ENCODE data around the gene CLDN16. TPM values are rescaled to one million over a fixed set of nuclear protein-coding genes. Genes with fewer than 3 reads are reported as not detected.

The CLDN16 gene
- total and polyA plus RNA-seq, 4 donors = 0.39 to 0.90 (median 0.45) TPM

DNA sequence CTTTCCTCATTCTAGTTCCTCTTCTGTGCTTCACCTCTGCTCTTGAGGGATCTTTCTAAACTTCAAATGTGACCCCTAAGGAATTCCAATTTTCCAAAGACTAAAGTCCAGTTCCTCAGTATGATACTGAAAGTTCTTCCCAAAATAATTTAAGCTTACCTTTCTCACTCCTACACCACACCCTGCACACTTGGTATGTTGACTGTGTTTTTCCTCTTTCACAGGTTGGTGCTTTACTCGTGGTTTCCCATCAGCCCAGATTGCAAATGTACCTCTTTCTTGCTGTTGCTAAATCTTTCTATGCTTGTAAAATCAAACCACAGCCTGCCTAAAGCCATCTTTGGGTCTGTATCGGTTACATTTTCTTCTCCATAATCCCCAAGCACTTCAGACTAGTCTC lies 30.5 kb upstream of the CLDN16 start:
- Histone ChIP-seq H3K27me3 (ENCODE audit: control insufficient read depth, insufficient read depth, low read length) (no peaks in the 10 kb centered on the region), H3K27ac (ENCODE audit: low read depth, low read length) (no peak overlapping the region), H3K36me3 (ENCODE audit: control insufficient read depth, insufficient read depth, low read length) (no peaks in the 10 kb centered on the region), H3K4me3 (ENCODE audit: low read depth, low read length) (no peak overlapping the region), H3K9me3 (ENCODE audit: control insufficient read depth, insufficient read depth, low read length) (no peaks in the 10 kb centered on the region), H3K4me1 (ENCODE audit: control insufficient read depth, insufficient read depth, low read length) (no peaks in the 10 kb centered on the region)
- 93% methylated on average over 1 of the region's 2 CpGs for WGBS (ENCODE audit: insufficient coverage)
- no peak for DNase-seq (ENCODE audit: low read depth in 4 of 6, low spot score in 6 of 6)

DNA sequence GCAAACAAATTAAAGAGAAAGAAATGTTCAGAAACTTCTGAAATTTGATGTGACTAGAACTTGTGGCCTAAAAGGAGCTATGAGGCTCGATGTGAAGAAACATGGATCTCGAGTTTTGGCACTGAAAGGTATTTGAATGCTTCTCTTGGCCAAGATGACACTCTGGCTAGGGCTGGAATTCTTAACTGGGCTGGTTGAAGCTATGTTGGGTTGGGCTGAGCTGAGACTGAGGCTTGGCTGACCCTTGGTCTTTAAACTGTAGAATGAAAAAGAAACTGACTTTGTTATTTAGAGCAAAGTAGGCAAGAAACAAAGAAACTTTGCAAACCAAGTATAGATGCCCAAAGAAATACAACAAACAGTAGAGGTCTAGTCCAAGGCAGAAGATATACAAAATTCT lies 28.1 kb upstream of the CLDN16 start:
- H3K27me3 ChIP-seq (ENCODE audit: control insufficient read depth, insufficient read depth, low read length) = no peaks in the 10 kb centered on the region
- DNase-seq (ENCODE audit: low read depth in 4 of 6, low spot score in 6 of 6) = no peak

DNA sequence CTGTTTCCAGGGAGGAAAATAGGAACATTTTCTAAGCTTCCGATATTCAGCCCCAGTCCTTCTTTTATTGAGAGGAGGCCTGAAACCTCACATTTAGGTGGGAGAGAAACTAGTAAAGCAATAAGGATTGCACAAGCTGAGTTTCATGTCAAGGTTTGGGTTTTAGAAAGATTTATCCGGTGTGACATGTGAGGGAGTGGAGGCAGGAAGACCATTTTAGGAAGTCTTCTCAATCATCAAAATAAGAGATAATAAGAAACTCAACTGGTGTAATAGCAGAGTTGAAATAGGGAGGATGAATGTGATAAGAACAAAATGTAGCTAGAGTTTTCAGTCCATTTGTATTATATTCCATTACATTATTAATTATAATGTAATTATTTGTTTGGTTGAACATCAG lies 27.7 kb upstream of the CLDN16 start:
- Histone ChIP-seq H3K9me3 (ENCODE audit: control insufficient read depth, insufficient read depth, low read length) (no peaks in the 10 kb centered on the region), H3K27ac (ENCODE audit: low read depth, low read length) (no peak overlapping the region)
- WGBS (ENCODE audit: insufficient coverage) = no CpG with 5 or more reads among the region's 2 CpGs

More for the DNA sequence above, 28.1 kb upstream of the CLDN16 start:
- H3K9me3 ChIP-seq (ENCODE audit: control insufficient read depth, insufficient read depth, low read length) = no peaks in the 10 kb centered on the region
- no peaks in the 10 kb centered on the region for H3K36me3 ChIP-seq (ENCODE audit: control insufficient read depth, insufficient read depth, low read length)
- no peak overlapping the region for H3K4me3 ChIP-seq (ENCODE audit: low read depth, low read length)
- WGBS (ENCODE audit: insufficient coverage) = 97% methylated on average over 2 of the region's 2 CpGs
- no peaks in the 10 kb centered on the region for H3K4me1 ChIP-seq (ENCODE audit: control insufficient read depth, insufficient read depth, low read length)
- no peak overlapping the region for H3K27ac ChIP-seq (ENCODE audit: low read depth, low read length)

DNA sequence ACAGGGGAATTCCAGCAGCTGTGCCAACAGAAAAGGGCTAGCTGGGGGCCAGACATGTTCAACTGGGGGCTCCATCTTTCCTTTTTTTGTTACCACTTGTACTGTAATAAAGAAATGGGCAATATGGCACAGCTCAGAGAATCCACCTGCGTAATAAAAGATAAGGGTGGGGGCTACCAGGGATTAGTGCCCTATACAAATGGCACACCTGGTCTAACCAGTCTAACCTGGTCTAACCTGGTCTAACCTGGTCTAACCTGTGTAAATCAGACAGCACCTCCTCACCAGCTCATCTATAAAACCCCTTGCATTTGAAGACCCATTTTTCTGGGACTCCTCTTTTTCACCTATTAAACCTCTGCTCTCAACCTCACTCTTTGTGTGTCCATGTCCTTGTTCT lies 26.2 kb upstream of the CLDN16 start:
- Histone ChIP-seq H3K36me3 (ENCODE audit: control insufficient read depth, insufficient read depth, low read length) (no peaks in the 10 kb centered on the region), H3K4me1 (ENCODE audit: control insufficient read depth, insufficient read depth, low read length) (no peaks in the 10 kb centered on the region), H3K27ac (ENCODE audit: low read depth, low read length) (no peak overlapping the region), H3K27me3 (ENCODE audit: control insufficient read depth, insufficient read depth, low read length) (no peaks in the 10 kb centered on the region), H3K4me3 (ENCODE audit: low read depth, low read length) (no peak overlapping the region), H3K9me3 (ENCODE audit: control insufficient read depth, insufficient read depth, low read length) (no peaks in the 10 kb centered on the region)
- no peak for DNase-seq (ENCODE audit: low read depth in 4 of 6, low spot score in 6 of 6)
- 100% methylated on average over 1 of the region's 1 CpG for WGBS (ENCODE audit: insufficient coverage)

More for the DNA sequence above, 27.7 kb upstream of the CLDN16 start:
- Histone ChIP-seq H3K27me3 (ENCODE audit: control insufficient read depth, insufficient read depth, low read length) (no peaks in the 10 kb centered on the region), H3K36me3 (ENCODE audit: control insufficient read depth, insufficient read depth, low read length) (no peaks in the 10 kb centered on the region), H3K4me3 (ENCODE audit: low read depth, low read length) (no peak overlapping the region), H3K4me1 (ENCODE audit: control insufficient read depth, insufficient read depth, low read length) (no peaks in the 10 kb centered on the region)
- DNase-seq (ENCODE audit: low read depth in 4 of 6, low spot score in 6 of 6) = no peak

DNA sequence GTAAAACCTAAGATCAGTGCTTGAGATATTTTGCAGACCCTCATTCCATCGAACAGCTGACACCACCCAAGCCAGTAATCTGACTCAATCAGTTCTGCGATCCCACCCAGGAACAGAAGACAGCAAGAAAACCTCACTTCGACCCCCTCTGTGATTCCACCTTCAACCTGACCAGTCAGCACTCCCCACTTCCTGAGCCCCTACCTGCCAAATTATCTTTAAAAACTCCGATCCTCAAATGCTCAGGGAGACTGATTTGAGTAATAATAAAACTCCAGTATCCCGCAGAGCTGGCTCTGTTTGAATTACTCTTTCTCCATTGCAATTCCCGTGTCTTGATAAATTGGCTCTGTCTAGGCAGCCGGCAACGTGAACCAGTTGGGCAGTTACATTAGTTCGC lies 25.7 kb upstream of the CLDN16 start:
- peak in 1 of 6 donors; percentile 31 for DNase-seq (ENCODE audit: low read depth in 4 of 6, low spot score in 6 of 6)
- WGBS (ENCODE audit: insufficient coverage) = 70% methylated on average over 5 of the region's 9 CpGs
- H3K4me1 ChIP-seq (ENCODE audit: control insufficient read depth, insufficient read depth, low read length) = no peaks in the 10 kb centered on the region
- no peaks in the 10 kb centered on the region for H3K27me3 ChIP-seq (ENCODE audit: control insufficient read depth, insufficient read depth, low read length)
- no peaks in the 10 kb centered on the region for H3K9me3 ChIP-seq (ENCODE audit: control insufficient read depth, insufficient read depth, low read length)
- no peaks in the 10 kb centered on the region for H3K36me3 ChIP-seq (ENCODE audit: control insufficient read depth, insufficient read depth, low read length)
- H3K27ac ChIP-seq (ENCODE audit: low read depth, low read length) = no peak overlapping the region
- H3K4me3 ChIP-seq (ENCODE audit: low read depth, low read length) = no peak overlapping the region

DNA sequence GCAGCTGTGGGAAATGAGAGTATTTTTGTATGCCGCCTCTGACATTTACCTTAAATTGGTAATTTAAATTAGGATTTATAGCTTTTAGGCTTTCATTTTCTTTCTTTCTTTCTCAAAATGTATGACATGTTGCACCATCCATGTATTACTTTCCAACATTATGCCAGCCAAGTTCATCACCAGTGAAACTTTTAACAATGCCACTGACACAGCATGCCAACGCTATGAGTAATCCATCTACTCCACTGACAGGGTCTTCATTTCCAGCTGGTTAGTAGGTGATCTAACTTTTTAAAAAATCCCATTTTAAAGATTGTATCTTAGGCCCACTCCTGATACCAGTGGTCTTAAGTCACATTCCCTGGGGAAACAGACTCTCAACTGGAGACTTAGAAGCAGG lies 21.8 kb upstream of the CLDN16 start:
- H3K4me3 ChIP-seq (ENCODE audit: low read depth, low read length) = no peak overlapping the region
- no peaks in the 10 kb centered on the region for H3K36me3 ChIP-seq (ENCODE audit: control insufficient read depth, insufficient read depth, low read length)
- no peak for DNase-seq (ENCODE audit: low read depth in 4 of 6, low spot score in 6 of 6)
- H3K27me3 ChIP-seq (ENCODE audit: control insufficient read depth, insufficient read depth, low read length) = no peaks in the 10 kb centered on the region
- H3K9me3 ChIP-seq (ENCODE audit: control insufficient read depth, insufficient read depth, low read length) = no peaks in the 10 kb centered on the region
- H3K27ac ChIP-seq (ENCODE audit: low read depth, low read length) = no peak overlapping the region
- no peaks in the 10 kb centered on the region for H3K4me1 ChIP-seq (ENCODE audit: control insufficient read depth, insufficient read depth, low read length)
- no CpG with 5 or more reads among the region's 2 CpGs for WGBS (ENCODE audit: insufficient coverage)

DNA sequence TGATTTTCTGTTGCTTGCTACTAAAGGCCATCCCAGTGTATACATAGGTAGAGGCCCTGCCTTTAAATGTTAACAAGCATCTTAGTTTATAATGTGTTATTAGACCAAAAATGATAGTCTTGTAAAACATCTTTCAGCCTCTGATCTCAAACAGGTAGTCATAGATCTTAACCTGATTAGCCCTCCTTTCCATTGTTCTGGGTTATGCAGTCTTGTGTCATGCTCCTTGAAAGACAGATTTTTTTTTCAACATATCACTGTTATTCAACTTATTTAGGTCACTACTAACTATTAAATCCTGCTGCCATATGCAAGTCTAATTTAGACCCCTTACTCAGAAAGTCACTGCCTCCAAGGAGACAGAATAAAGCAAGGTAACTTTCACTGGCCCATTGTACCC lies 19.1 kb upstream of the CLDN16 start:
- Histone ChIP-seq H3K9me3 (ENCODE audit: control insufficient read depth, insufficient read depth, low read length) (no peaks in the 10 kb centered on the region), H3K4me1 (ENCODE audit: control insufficient read depth, insufficient read depth, low read length) (no peaks in the 10 kb centered on the region), H3K27ac (ENCODE audit: low read depth, low read length) (no peak overlapping the region), H3K27me3 (ENCODE audit: control insufficient read depth, insufficient read depth, low read length) (no peaks in the 10 kb centered on the region), H3K36me3 (ENCODE audit: control insufficient read depth, insufficient read depth, low read length) (no peaks in the 10 kb centered on the region), H3K4me3 (ENCODE audit: low read depth, low read length) (no peak overlapping the region)
- DNase-seq (ENCODE audit: low read depth in 4 of 6, low spot score in 6 of 6) = no peak

DNA sequence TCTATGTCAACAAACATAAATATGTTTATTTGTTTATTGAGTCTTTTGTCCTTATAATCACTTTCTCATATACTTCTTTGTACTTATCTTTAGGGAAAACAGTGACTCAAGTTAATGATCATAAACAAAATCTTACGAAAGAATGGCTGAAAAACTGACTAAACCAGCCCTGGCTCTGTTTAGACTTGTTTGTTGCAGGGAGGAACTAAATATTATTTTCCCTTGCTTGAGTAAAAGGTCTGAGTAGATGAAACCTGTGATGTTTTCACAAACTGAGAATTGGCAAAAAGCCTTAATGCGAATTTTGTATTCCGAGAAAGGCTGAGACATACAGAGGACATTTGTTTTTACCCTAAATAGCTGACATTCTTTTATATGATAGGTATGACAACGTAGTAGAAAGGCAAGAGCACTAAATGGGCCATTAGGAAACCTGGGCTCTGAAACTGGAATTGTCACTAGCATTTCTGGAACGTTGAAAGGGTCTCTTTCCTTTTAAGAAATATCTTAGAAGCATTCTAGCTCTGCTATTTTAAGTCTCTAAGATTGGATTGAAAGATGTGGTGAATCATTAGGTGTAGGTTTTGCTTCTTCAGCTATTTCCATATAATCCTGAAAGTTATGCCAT lies 18.2 kb upstream of the CLDN16 start:
- WGBS (ENCODE audit: insufficient coverage) = no CpG with 5 or more reads among the region's 5 CpGs

DNA sequence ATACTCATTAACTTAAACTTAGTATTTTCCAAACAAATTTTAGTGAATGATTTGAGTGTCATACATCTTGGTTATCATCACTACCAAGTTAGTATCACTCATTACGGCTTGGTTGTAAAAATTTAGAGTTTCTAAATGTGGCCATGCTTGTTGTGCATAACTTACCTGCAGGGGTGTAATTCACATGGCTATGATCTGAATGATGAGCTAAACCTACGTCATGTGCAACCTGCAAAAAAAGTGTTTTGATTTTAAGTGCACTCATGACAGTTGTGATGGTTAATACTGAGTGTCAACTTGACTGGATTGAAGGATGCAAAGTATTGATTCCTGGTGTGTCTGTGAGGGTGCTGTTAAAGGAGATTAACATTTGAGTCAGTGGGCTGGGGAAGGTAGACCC lies 17.6 kb upstream of the CLDN16 start:
- Histone ChIP-seq H3K9me3 (ENCODE audit: control insufficient read depth, insufficient read depth, low read length) (no peaks in the 10 kb centered on the region), H3K4me1 (ENCODE audit: control insufficient read depth, insufficient read depth, low read length) (no peaks in the 10 kb centered on the region), H3K36me3 (ENCODE audit: control insufficient read depth, insufficient read depth, low read length) (no peaks in the 10 kb centered on the region), H3K4me3 (ENCODE audit: low read depth, low read length) (no peak overlapping the region), H3K27me3 (ENCODE audit: control insufficient read depth, insufficient read depth, low read length) (no peaks in the 10 kb centered on the region), H3K27ac (ENCODE audit: low read depth, low read length) (no peak overlapping the region)
- WGBS (ENCODE audit: insufficient coverage) = 91% methylated on average over 1 of the region's 2 CpGs
- no peak for DNase-seq (ENCODE audit: low read depth in 4 of 6, low spot score in 6 of 6)

More for the DNA sequence above, 18.2 kb upstream of the CLDN16 start:
- no peak for DNase-seq (ENCODE audit: low read depth in 4 of 6, low spot score in 6 of 6)
- H3K27ac ChIP-seq (ENCODE audit: low read depth, low read length) = no peak overlapping the region
- no peaks in the 10 kb centered on the region for H3K36me3 ChIP-seq (ENCODE audit: control insufficient read depth, insufficient read depth, low read length)
- H3K9me3 ChIP-seq (ENCODE audit: control insufficient read depth, insufficient read depth, low read length) = no peaks in the 10 kb centered on the region
- H3K4me1 ChIP-seq (ENCODE audit: control insufficient read depth, insufficient read depth, low read length) = no peaks in the 10 kb centered on the region
- H3K4me3 ChIP-seq (ENCODE audit: low read depth, low read length) = no peak overlapping the region
- H3K27me3 ChIP-seq (ENCODE audit: control insufficient read depth, insufficient read depth, low read length) = no peaks in the 10 kb centered on the region

DNA sequence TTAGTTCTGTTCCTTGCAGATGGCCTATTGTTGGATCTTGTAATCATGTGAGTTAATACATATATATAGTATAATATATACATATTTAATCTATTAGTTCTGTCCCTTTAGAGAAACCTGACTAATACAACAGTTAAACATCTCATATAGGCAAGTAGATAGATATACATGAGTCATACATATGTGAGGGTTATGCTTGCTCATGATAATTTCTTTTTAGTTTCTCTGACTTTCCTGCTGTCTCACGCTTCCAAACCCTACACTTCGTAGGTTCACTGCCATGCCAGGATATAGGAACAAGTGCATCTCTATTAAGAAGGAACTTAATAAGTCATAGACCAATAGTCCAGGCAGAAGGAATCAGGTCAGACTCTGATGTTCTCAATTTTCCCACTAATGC lies 16.8 kb upstream of the CLDN16 start:
- Histone ChIP-seq H3K27me3 (ENCODE audit: control insufficient read depth, insufficient read depth, low read length) (no peaks in the 10 kb centered on the region), H3K27ac (ENCODE audit: low read depth, low read length) (no peak overlapping the region), H3K4me1 (ENCODE audit: control insufficient read depth, insufficient read depth, low read length) (no peaks in the 10 kb centered on the region), H3K4me3 (ENCODE audit: low read depth, low read length) (no peak overlapping the region), H3K9me3 (ENCODE audit: control insufficient read depth, insufficient read depth, low read length) (no peaks in the 10 kb centered on the region), H3K36me3 (ENCODE audit: control insufficient read depth, insufficient read depth, low read length) (no peaks in the 10 kb centered on the region)
- no peak for DNase-seq (ENCODE audit: low read depth in 4 of 6, low spot score in 6 of 6)
- no CpG with 5 or more reads among the region's 2 CpGs for WGBS (ENCODE audit: insufficient coverage)
